HepG2 (cell line): ENCODE results near the gene CCNQ. TPM values are rescaled to one million over a fixed set of nuclear protein-coding genes. Genes with fewer than 3 reads are reported as not detected.

Source experiments
- KDM5B ChIP-seq: sonication (generic); formaldehyde crosslinking; IDR thresholded peaks from 2 replicates; pipeline ENCODE4 v1.4.0; 2020; ENCODE audit warnings: missing genetic modification reagents, mild to moderate bottlenecking, borderline replicate concordance
- MYC ChIP-seq: sonication (generic); formaldehyde crosslinking; IDR thresholded peaks from 2 replicates; pipeline ENCODE4 v1.9.0; 2021; ENCODE audit warnings: missing genetic modification reagents, borderline replicate concordance
- RBM39 ChIP-seq: fragments of 200-400 bp; formaldehyde crosslinking; IDR thresholded peaks from one replicate; pipeline ENCODE4 v1.6.1; 2018; ENCODE audit warnings: antibody characterized with exemption, mild to moderate bottlenecking, low read depth, low read length; ENCODE audit not compliant: poor library complexity, severe bottlenecking
- SALL1 ChIP-seq: sonication (generic); formaldehyde crosslinking; IDR thresholded peaks from 2 replicates; pipeline ENCODE4 v1.8.0; 2022; ENCODE audit warnings: mild to moderate bottlenecking, missing genetic modification reagents
- SIX1 ChIP-seq: sonication (generic); formaldehyde crosslinking; IDR thresholded peaks from 2 replicates; pipeline ENCODE4 v1.4.0; 2020; ENCODE audit warnings: missing genetic modification reagents, borderline replicate concordance
- SMAD3 ChIP-seq: sonication (generic); formaldehyde crosslinking; IDR thresholded peaks from 2 replicates; pipeline ENCODE4 v1.4.0; 2020; ENCODE audit warnings: missing genetic modification reagents
- SYNCRIP ChIP-seq: fragments of 200-400 bp; formaldehyde crosslinking; IDR thresholded peaks from 2 replicates; pipeline ENCODE4 v1.6.1; 2018; ENCODE audit warnings: mild to moderate bottlenecking, low read depth, low read length; ENCODE audit not compliant: insufficient read depth
- TCF12 ChIP-seq, 2 experiments: fragments of 450-650 bp in 1 of 2; sonication (generic) in 1 of 2; formaldehyde crosslinking in 1 of 2; IDR thresholded peaks; 2 replicates each; pipeline versions ENCODE4 v1.6.1 to v1.8.0; 2017 to 2022; ENCODE audit warnings: antibody characterized with exemption in 1 of 2, mild to moderate bottlenecking in 1 of 2, missing genetic modification reagents in 1 of 2, moderate library complexity in 1 of 2
- XBP1 ChIP-seq: sonication (generic); formaldehyde crosslinking; IDR thresholded peaks from 2 replicates; pipeline ENCODE4 v1.5.0; 2020; ENCODE audit warnings: missing genetic modification reagents
- ZBTB20 ChIP-seq: sonication (generic); formaldehyde crosslinking; IDR thresholded peaks from 2 replicates; pipeline ENCODE4 v1.8.1; 2023; ENCODE audit warnings: missing genetic modification reagents, low read depth, mild to moderate bottlenecking, borderline replicate concordance
- ZFP36L2 ChIP-seq: sonication (generic); formaldehyde crosslinking; IDR thresholded peaks from 2 replicates; pipeline ENCODE4 v1.4.0; 2020; ENCODE audit warnings: missing genetic modification reagents
- ZNF207 ChIP-seq: fragments of 450-650 bp; IDR thresholded peaks from 2 replicates; pipeline ENCODE4 v1.6.1; 2016; ENCODE audit warnings: antibody characterized with exemption, borderline replicate concordance
- ZNF343 ChIP-seq: sonication (generic); formaldehyde crosslinking; IDR thresholded peaks from 2 replicates; pipeline ENCODE4 v1.4.0; 2020; ENCODE audit warnings: mild to moderate bottlenecking, missing genetic modification reagents
- ZNF780A ChIP-seq: sonication (generic); formaldehyde crosslinking; IDR thresholded peaks from 2 replicates; pipeline ENCODE4 v1.8.0; 2022; ENCODE audit warnings: mild to moderate bottlenecking, missing genetic modification reagents, moderate library complexity
- polyA plus RNA-seq, 8 experiments: library from polyadenylated mRNA; depleted of rRNA in 3 of 8; stranded (reverse) in 7 of 8; unstranded in 1 of 8; fragments of >200 nt; fragmentation: Illumina TruSeq in 4 of 8; extraction: Trizol in 4 of 8; gene quantifications; 2 replicates each; pipeline versions ENCODE4 v1.2.1 to v1.2.3, GENCODE V29; 2011 to 2016; ENCODE audit warnings: low read depth in 4 of 8, missing spikeins in 1 of 8, mixed read lengths in 1 of 8; ENCODE audit not compliant: insufficient read depth in 1 of 8
- total RNA-seq, 5 experiments: library from RNA; depleted of rRNA; stranded (reverse); fragments of >200 nt; fragmentation: Illumina TruSeq; extraction: Trizol; gene quantifications; 2 replicates each; pipeline ENCODE4 v1.2.3, GENCODE V29; 2016; ENCODE audit warnings: low read depth in 1 of 5
- TF ChIP-seq, protein P1 (sequence below): sonication (generic); formaldehyde crosslinking; IDR thresholded peaks from 2 replicates; pipeline ENCODE4 v1.5.0; 2020; ENCODE audit warnings: missing genetic modification reagents, mild to moderate bottlenecking, borderline replicate concordance
- TF ChIP-seq, protein P2 (sequence below): sonication (generic); formaldehyde crosslinking; IDR thresholded peaks from 2 replicates; pipeline ENCODE4 v1.4.0; 2020; ENCODE audit warnings: low read depth, mild to moderate bottlenecking, missing genetic modification reagents
- TF ChIP-seq, protein P3 (sequence below): sonication (generic); formaldehyde crosslinking; IDR thresholded peaks from 2 replicates; pipeline ENCODE4 v1.4.0; 2020; ENCODE audit warnings: missing genetic modification reagents
- TF ChIP-seq, protein P4 (sequence below): sonication (generic); formaldehyde crosslinking; IDR thresholded peaks from 2 replicates; pipeline ENCODE4 v1.4.0; 2020; ENCODE audit warnings: missing genetic modification reagents, borderline replicate concordance

CCNQ gene
- total and polyA plus RNA-seq, 2 of the 13 experiments (the other 11 are each of a cell fraction or from before 2014, with no cell fraction given), result 15.0 to 25.5 TPM

DNA sequence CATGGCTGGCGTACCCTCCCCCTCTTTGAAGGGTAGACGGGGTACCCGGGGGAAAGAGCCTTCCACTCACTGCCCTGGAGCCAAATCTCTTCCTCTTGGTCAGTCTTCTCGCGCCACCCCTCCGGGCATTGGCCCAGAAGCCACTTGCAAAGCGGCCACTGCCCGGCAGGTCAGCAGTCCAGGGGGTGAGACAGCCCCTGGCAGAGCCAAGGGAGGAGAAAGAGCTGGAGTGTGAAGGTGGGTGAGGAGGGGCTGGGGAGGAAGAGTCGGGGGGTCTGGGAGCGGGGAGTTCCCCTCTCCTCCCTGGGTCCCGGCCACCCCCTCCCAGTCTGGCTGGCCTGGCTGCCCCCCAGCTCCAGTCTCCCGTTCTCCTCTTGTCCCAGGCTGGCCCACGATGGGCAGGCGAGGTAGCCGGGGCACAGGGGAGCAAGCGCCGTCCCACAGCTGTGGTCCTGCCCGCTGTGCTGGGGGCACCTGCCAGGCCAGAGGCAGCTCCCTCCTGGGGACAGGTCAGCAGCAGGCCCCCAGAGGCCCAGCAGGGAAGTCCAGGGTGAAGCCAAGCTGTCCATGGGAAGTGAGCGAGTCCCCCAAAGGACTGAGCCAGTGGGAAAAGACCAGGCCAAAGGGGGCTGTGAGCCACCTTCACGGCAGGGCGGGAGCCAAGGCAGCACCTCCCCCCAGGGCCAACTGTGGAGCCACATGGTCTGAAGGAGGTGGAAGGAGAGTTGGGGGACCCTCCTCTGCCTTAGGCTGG lies 26.5 kb upstream of the CCNQ start (continued):
- TF ChIP-seq, protein P1, sequence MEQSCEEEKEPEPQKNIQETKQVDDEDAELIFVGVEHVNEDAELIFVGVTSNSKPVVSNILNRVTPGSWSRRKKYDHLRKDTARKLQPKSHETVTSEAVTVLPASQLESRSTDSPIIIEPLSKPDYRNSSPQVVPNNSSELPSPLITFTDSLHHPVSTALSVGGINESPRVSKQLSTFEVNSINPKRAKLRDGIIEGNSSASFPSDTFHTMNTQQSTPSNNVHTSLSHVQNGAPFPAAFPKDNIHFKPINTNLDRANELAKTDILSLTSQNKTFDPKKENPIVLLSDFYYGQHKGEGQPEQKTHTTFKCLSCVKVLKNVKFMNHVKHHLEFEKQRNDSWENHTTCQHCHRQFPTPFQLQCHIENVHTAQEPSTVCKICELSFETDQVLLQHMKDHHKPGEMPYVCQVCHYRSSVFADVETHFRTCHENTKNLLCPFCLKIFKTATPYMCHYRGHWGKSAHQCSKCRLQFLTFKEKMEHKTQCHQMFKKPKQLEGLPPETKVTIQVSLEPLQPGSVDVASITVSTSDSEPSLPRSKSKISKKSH (CRISPR knock-in tag), result peak; percentile 61; the same call in 1 of the 2 replicates
- TF ChIP-seq ZNF207 (no peak), XBP1 (CRISPR knock-in tag) (no peak), ZNF343 (CRISPR knock-in tag) (no peak; the same call in 1 of the 2 replicates), SALL1 (peak; percentile 10; the same call in 1 of the 2 replicates), RBM39 (no peak), SMAD3 (CRISPR knock-in tag) (no peak), SIX1 (CRISPR knock-in tag) (no peak), KDM5B (CRISPR knock-in tag) (peak; percentile 6; the same call in 1 of the 2 replicates), ZNF780A (CRISPR knock-in tag) (no peak), SYNCRIP (no peak), TCF12 (IDR thresholded peaks at IDR 0.05) (no peak), TCF12 (CRISPR knock-in tag; IDR thresholded peaks at IDR 0.05) (no peak), MYC (CRISPR knock-in tag) (peak; percentile 53; the same call in 1 of the 2 replicates), ZFP36L2 (CRISPR knock-in tag) (no peak), ZBTB20 (0 out of 2 replicates have a peak, but pooled peaks have one; percentile 56)
- TF ChIP-seq, protein P2, sequence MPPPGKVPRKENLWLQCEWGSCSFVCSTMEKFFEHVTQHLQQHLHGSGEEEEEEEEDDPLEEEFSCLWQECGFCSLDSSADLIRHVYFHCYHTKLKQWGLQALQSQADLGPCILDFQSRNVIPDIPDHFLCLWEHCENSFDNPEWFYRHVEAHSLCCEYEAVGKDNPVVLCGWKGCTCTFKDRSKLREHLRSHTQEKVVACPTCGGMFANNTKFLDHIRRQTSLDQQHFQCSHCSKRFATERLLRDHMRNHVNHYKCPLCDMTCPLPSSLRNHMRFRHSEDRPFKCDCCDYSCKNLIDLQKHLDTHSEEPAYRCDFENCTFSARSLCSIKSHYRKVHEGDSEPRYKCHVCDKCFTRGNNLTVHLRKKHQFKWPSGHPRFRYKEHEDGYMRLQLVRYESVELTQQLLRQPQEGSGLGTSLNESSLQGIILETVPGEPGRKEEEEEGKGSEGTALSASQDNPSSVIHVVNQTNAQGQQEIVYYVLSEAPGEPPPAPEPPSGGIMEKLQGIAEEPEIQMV (CRISPR knock-in tag), result no peak
- TF ChIP-seq, protein P3, sequence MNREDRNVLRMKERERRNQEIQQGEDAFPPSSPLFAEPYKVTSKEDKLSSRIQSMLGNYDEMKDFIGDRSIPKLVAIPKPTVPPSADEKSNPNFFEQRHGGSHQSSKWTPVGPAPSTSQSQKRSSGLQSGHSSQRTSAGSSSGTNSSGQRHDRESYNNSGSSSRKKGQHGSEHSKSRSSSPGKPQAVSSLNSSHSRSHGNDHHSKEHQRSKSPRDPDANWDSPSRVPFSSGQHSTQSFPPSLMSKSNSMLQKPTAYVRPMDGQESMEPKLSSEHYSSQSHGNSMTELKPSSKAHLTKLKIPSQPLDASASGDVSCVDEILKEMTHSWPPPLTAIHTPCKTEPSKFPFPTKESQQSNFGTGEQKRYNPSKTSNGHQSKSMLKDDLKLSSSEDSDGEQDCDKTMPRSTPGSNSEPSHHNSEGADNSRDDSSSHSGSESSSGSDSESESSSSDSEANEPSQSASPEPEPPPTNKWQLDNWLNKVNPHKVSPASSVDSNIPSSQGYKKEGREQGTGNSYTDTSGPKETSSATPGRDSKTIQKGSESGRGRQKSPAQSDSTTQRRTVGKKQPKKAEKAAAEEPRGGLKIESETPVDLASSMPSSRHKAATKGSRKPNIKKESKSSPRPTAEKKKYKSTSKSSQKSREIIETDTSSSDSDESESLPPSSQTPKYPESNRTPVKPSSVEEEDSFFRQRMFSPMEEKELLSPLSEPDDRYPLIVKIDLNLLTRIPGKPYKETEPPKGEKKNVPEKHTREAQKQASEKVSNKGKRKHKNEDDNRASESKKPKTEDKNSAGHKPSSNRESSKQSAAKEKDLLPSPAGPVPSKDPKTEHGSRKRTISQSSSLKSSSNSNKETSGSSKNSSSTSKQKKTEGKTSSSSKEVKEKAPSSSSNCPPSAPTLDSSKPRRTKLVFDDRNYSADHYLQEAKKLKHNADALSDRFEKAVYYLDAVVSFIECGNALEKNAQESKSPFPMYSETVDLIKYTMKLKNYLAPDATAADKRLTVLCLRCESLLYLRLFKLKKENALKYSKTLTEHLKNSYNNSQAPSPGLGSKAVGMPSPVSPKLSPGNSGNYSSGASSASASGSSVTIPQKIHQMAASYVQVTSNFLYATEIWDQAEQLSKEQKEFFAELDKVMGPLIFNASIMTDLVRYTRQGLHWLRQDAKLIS, result peak; percentile 85
- TF ChIP-seq, protein P4, sequence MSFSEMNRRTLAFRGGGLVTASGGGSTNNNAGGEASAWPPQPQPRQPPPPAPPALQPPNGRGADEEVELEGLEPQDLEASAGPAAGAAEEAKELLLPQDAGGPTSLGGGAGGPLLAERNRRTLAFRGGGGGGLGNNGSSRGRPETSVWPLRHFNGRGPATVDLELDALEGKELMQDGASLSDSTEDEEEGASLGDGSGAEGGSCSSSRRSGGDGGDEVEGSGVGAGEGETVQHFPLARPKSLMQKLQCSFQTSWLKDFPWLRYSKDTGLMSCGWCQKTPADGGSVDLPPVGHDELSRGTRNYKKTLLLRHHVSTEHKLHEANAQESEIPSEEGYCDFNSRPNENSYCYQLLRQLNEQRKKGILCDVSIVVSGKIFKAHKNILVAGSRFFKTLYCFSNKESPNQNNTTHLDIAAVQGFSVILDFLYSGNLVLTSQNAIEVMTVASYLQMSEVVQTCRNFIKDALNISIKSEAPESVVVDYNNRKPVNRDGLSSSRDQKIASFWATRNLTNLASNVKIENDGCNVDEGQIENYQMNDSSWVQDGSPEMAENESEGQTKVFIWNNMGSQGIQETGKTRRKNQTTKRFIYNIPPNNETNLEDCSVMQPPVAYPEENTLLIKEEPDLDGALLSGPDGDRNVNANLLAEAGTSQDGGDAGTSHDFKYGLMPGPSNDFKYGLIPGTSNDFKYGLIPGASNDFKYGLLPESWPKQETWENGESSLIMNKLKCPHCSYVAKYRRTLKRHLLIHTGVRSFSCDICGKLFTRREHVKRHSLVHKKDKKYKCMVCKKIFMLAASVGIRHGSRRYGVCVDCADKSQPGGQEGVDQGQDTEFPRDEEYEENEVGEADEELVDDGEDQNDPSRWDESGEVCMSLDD (CRISPR knock-in tag), result no peak
